Central memory CD8-positive, alpha-beta T cell (primary cell): Measurements from ENCODE around the gene CD22.

ENCODE experiments used
- ATAC-seq: fragments of 150-1000 bp; cut with Tn5 transposase; replicated peaks from 2 replicates; pipeline ENCODE4 v1.10.0; 2022; ENCODE audit warnings: mild to moderate bottlenecking, moderate FRiP score, moderate number of reproducible peaks; ENCODE audit not compliant: poor library complexity, severe bottlenecking; ENCODE audit errors: extremely low read depth
- DNase-seq, 2 donors: peaks; one replicate each; pipeline ENCODE4 v3.0.0; 2021; ENCODE audit warnings: low spot score in 2 of 2
- H3K27ac Mint-ChIP-seq: one replicate; pipeline ENCODE4 v1.8.0; 2022; ENCODE audit warnings: low read depth, mild to moderate bottlenecking, moderate library complexity, mixed read lengths
- H3K27me3 Mint-ChIP-seq: one replicate; pipeline ENCODE4 v1.8.0; 2022; ENCODE audit warnings: mixed read lengths
- H3K36me3 Mint-ChIP-seq: one replicate; pipeline ENCODE4 v1.8.0; 2022; ENCODE audit warnings: mild to moderate bottlenecking, moderate library complexity, mixed read lengths; ENCODE audit not compliant: insufficient read depth
- H3K4me1 Mint-ChIP-seq: one replicate; pipeline ENCODE4 v1.8.0; 2022; ENCODE audit warnings: mixed read lengths
- H3K4me3 Mint-ChIP-seq: one replicate; pipeline ENCODE4 v1.8.0; 2022; ENCODE audit warnings: mild to moderate bottlenecking, moderate library complexity, mixed read lengths
- H3K9me3 Mint-ChIP-seq: one replicate; pipeline ENCODE4 v1.8.0; 2022; ENCODE audit warnings: mixed read lengths

The CD22 gene

DNA sequence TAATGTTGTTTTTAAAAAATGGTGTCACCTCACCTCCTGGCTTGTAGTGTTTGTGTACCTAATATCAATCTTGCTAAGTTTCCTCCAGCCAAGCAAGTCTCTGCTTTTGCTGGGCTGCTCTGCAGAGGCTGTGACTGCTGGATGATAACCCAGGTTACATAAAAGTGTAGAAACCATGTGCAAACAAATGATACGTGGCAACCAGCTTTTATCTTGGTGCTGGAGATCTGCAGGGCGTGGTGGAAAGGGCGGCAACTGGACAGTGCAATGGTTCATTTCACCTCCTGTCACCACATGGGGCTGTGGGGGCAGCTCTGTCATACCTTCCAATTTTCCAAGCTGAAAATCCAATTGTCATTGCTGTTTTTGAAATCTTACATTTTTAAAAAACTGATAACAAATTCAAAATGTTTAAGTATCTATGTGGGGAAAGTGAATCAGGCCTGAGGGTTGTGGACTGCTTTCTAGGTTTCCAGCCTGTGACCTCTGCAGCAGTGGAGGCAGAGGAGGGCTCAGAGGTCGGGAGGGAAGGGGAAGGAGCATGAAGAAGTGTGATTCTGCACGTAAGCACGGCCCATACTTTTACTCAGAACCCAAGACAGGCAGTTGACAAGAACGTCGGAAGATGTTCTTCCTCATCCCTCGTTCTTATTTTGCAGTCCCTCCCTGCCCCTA lies 51.6 kb downstream of the CD22 start:
- Mint-ChIP-seq H3K27ac (no peak overlapping the region), H3K36me3 (no peaks in the 10 kb centered on the region), H3K4me1 (no peaks in the 10 kb centered on the region), H3K4me3 (no peak overlapping the region), H3K27me3 (peaks cover 34% of the 10 kb centered on the region), H3K9me3 (no peaks in the 10 kb centered on the region)
- DNase-seq: no peak
- ATAC-seq: no peak

DNA sequence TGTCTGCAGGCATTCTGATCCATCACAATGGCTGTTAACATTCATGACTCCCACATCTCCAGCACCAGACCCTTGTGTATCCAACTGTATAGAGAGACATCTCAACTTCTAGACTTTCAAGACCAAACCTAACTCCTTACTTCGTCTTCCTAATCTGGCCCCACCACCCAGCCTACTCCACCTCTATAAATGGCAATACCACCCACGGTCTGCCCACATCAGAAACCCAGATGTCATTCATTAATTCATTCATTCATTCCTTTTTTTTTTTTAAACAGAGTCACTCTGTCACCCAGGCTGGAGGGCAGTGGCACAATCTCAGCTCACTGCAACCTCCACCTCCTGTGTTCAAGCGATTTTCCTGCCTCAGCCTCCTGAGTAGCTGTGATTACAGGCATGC lies 52.3 kb downstream of the CD22 start:
- no peak overlapping the region for H3K27ac Mint-ChIP-seq
- ATAC-seq (no peak), DNase-seq (no peak)
- peaks cover 2% of the 10 kb centered on the region for H3K9me3 Mint-ChIP-seq
- no peaks in the 10 kb centered on the region for H3K4me1 Mint-ChIP-seq
- no peaks in the 10 kb centered on the region for H3K36me3 Mint-ChIP-seq
- H3K27me3 Mint-ChIP-seq: peaks cover 34% of the 10 kb centered on the region
- no peak overlapping the region for H3K4me3 Mint-ChIP-seq

- no peaks in the 10 kb centered on the region for H3K36me3 Mint-ChIP-seq
- ATAC-seq (no peak), DNase-seq (no peak)
- H3K4me3 Mint-ChIP-seq: no peak overlapping the region
- no peak overlapping the region for H3K27ac Mint-ChIP-seq
- H3K9me3 Mint-ChIP-seq: peaks cover 6% of the 10 kb centered on the region
- no peaks in the 10 kb centered on the region for H3K4me1 Mint-ChIP-seq
- H3K27me3 Mint-ChIP-seq: peaks cover 34% of the 10 kb centered on the region
Measured at GRCh38 chr19:35381926-35382325, 52.9 kb downstream of the CD22 start.

DNA sequence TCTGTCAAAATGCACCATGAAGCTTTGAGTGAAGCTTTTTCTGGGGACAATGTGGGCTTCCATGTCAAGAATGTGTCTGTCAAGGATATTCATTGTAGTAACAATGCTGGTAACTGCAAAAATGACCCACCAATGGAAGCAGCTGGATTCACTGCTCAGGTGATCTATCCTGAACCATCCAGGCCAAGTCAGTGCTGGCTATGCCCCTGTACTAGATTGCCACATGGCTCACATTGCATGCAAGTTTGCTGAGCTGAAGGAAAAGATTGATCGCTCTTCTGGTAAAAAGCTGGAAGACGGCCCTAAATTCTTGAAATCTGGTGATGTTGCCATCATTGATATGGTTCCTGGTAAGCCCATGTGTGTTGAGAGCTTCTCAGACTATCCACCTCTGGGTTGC lies 54.5 kb downstream of the CD22 start:
- Mint-ChIP-seq H3K27ac (no peak overlapping the region), H3K36me3 (no peaks in the 10 kb centered on the region), H3K27me3 (peaks cover 34% of the 10 kb centered on the region), H3K4me1 (no peaks in the 10 kb centered on the region), H3K9me3 (peaks cover 6% of the 10 kb centered on the region), H3K4me3 (no peak overlapping the region)
- no peak for DNase-seq
- no peak for ATAC-seq

DNA sequence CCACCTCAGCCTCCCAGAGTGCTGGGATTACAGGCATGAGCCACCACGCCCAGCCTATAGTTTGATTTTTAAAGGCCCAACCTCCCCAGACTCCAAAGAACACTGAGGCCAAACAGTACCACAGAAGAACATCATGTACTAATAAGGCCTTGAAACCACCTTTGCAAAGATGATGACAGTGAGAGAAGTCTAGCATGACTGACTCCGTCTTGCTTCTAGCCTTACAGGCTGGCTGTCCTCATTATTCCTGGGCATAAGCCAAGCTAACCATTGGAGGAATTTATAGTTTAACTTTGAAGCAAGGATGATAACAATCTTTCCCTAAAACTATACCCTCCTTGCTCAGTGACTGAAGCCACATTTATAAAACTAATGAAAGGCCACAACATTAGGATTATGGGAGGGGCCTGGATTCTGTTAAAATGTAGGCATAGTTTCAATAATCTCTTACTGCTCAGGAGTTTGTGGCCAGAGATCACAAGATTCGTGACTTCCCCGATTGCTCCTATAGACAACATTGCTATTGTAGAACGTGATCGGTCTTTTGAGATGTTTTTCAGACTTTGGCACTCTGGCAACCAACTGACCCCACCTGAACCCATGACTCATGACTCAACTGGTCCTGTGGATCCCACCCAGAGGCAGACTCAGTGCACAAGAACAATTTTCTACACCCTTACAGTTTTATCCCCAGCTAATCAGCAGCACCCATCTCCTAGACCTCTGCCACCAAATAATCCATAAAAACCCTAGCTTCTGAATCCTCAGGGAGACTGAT lies 59.5 kb downstream of the CD22 start:
- H3K4me3 Mint-ChIP-seq: no peak overlapping the region
- H3K36me3 Mint-ChIP-seq: no peaks in the 10 kb centered on the region

GRCh38 chr19:35389192-35389861 lies 60.3 kb downstream of the CD22 start:
- peaks cover 9% of the 10 kb centered on the region for H3K27me3 Mint-ChIP-seq
- no peak for ATAC-seq

More for the DNA sequence above, 59.5 kb downstream of the CD22 start:
- ATAC-seq: no peak
- Mint-ChIP-seq H3K9me3 (peaks cover 6% of the 10 kb centered on the region), H3K27me3 (peaks cover 13% of the 10 kb centered on the region), H3K27ac (no peak overlapping the region), H3K4me1 (no peaks in the 10 kb centered on the region)
- DNase-seq: no peak

GRCh38 chr19:35392742-35393715 lies 64.0 kb downstream of the CD22 start:
- Mint-ChIP-seq H3K27me3 (no peaks in the 10 kb centered on the region), H3K9me3 (no peaks in the 10 kb centered on the region), H3K27ac (no peak overlapping the region), H3K36me3 (no peaks in the 10 kb centered on the region), H3K4me3 (no peak overlapping the region), H3K4me1 (no peaks in the 10 kb centered on the region)
- no peak for DNase-seq
- ATAC-seq: no peak

More at GRCh38 chr19:35389192-35389861, 60.3 kb downstream of the CD22 start:
- DNase-seq: no peak
- peaks cover 6% of the 10 kb centered on the region for H3K9me3 Mint-ChIP-seq
- H3K36me3 Mint-ChIP-seq: no peaks in the 10 kb centered on the region
- no peak overlapping the region for H3K27ac Mint-ChIP-seq
- no peak overlapping the region for H3K4me3 Mint-ChIP-seq
- H3K4me1 Mint-ChIP-seq: no peaks in the 10 kb centered on the region

- DNase-seq (no peak), ATAC-seq (no peak)
- H3K4me1 Mint-ChIP-seq: no peaks in the 10 kb centered on the region
- no peak overlapping the region for H3K27ac Mint-ChIP-seq
- H3K27me3 Mint-ChIP-seq: peaks cover 21% of the 10 kb centered on the region
- H3K36me3 Mint-ChIP-seq: peaks cover 1% of the 10 kb centered on the region
- H3K9me3 Mint-ChIP-seq: no peaks in the 10 kb centered on the region
- H3K4me3 Mint-ChIP-seq: no peak overlapping the region
Measured at GRCh38 chr19:35395382-35396199, 66.6 kb downstream of the CD22 start.

- no peak overlapping the region for H3K27ac Mint-ChIP-seq
- DNase-seq: no peak
- H3K27me3 Mint-ChIP-seq: peaks cover 21% of the 10 kb centered on the region
- no peaks in the 10 kb centered on the region for H3K4me1 Mint-ChIP-seq
- H3K9me3 Mint-ChIP-seq: no peaks in the 10 kb centered on the region
- no peak for ATAC-seq
- H3K4me3 Mint-ChIP-seq: no peak overlapping the region
- peaks cover 1% of the 10 kb centered on the region for H3K36me3 Mint-ChIP-seq
Measured at GRCh38 chr19:35396240-35396885, 67.4 kb downstream of the CD22 start.
